OCI-LY7 (cell line): ENCODE data around the gene AQP12A. TPM values are rescaled to one million over a fixed set of nuclear protein-coding genes. Genes with fewer than 3 reads are reported as not detected.

Experiments
- BruUV-seq: library from RNA; stranded (reverse); fragments of 400-500 nt; replicated peaks from 2 replicates; lab custom pipeline; 2021; lab: Mats Ljungman, UMichigan
- CTCF ChIA-PET: fragments of 300-600 bp; sonication (Branson Sonifier 250); formaldehyde crosslinking; loops from one replicate; lab custom pipeline; 2022; ENCODE audit warnings: antibody characterized with exemption; ENCODE audit not compliant: unreplicated experiment; lab: Charles Lee
- POLR2A ChIA-PET: fragments of 300-600 bp; sonication (Branson Sonifier 250); formaldehyde crosslinking; loops from one replicate; lab custom pipeline; 2022; ENCODE audit warnings: antibody characterized with exemption; lab: Charles Lee
- DNase-seq: peaks from one replicate; pipeline ENCODE4 v3.0.0-alpha.2; 2015; ENCODE audit warnings: low spot score
- H2AFZ ChIP-seq: fragments of 200-600 bp; sonication (generic), shearing (Covaris generic); 2 replicates; pipeline ENCODE4 v1.6.1; 2014; ENCODE audit warnings: mild to moderate bottlenecking, antibody characterized with exemption, low read length, moderate library complexity
- H3K27ac ChIP-seq: fragments of 200-600 bp; sonication (generic); 2 replicates; pipeline ENCODE4 v1.5.1; 2014; ENCODE audit warnings: mixed run types, low read depth, mild to moderate bottlenecking, moderate library complexity, low read length, inconsistent platforms; ENCODE audit not compliant: poor library complexity, severe bottlenecking
- H3K36me3 ChIP-seq: fragments of 200-600 bp; sonication (generic); 2 replicates; pipeline ENCODE4 v1.6.1; 2014; ENCODE audit warnings: mild to moderate bottlenecking, antibody characterized with exemption, low read length, moderate library complexity, mixed read lengths; ENCODE audit not compliant: insufficient read depth
- H3K4me1 ChIP-seq: fragments of 200-600 bp; sonication (generic); 2 replicates; pipeline ENCODE4 v1.5.1; 2014; ENCODE audit warnings: mild to moderate bottlenecking, low read length; ENCODE audit not compliant: insufficient read depth, poor library complexity, severe bottlenecking
- H3K4me2 ChIP-seq: fragments of 200-600 bp; sonication (generic); 2 replicates; pipeline ENCODE4 v1.6.1; 2014; ENCODE audit warnings: mild to moderate bottlenecking, low read length
- H3K4me3 ChIP-seq: fragments of 200-600 bp; sonication (generic); 2 replicates; pipeline ENCODE4 v1.5.1; 2014; ENCODE audit warnings: mild to moderate bottlenecking, low read depth, low read length; ENCODE audit not compliant: poor library complexity, severe bottlenecking
- H3K79me2 ChIP-seq: fragments of 200-600 bp; sonication (generic); 2 replicates; pipeline ENCODE4 v1.6.1; 2016; ENCODE audit warnings: low read depth, mild to moderate bottlenecking, low read length, moderate library complexity, mixed read lengths; ENCODE audit not compliant: insufficient read depth
- H3K9me2 ChIP-seq: fragments of 200-600 bp; sonication (generic); 2 replicates; pipeline ENCODE4 v1.6.1; 2016; ENCODE audit warnings: mild to moderate bottlenecking, low read length, mixed read lengths; ENCODE audit not compliant: insufficient read depth
- H3K9me3 ChIP-seq: fragments of 200-600 bp; sonication (generic); 2 replicates; pipeline ENCODE4 v1.6.1; 2014; ENCODE audit warnings: mild to moderate bottlenecking, mixed run types, low read length, mixed read lengths
- H4K20me1 ChIP-seq: fragments of 200-600 bp; sonication (generic); 2 replicates; pipeline ENCODE4 v1.6.1; 2014; ENCODE audit warnings: mild to moderate bottlenecking, antibody characterized with exemption, low read length, moderate library complexity, mixed read lengths; ENCODE audit not compliant: insufficient read depth
- CTCF ChIP-seq: fragments of 200-600 bp; sonication (generic); conservative IDR thresholded peaks from 2 replicates; pipeline ENCODE4 v1.5.1; 2014; ENCODE audit warnings: mild to moderate bottlenecking, antibody characterized with exemption, low read length, moderate library complexity, mixed read lengths
- EZH2phosphoT487 ChIP-seq: fragments of 200-600 bp; sonication (generic); IDR thresholded peaks from 2 replicates; pipeline ENCODE4 v1.6.1; 2018; ENCODE audit warnings: low read depth, borderline replicate concordance, mild to moderate bottlenecking, mixed run types, antibody characterized with exemption, low read length, moderate library complexity, mixed read lengths
- intact Hi-C: fragments of 100-400 bp; cut with micrococcal nuclease; formaldehyde crosslinking; loops from one replicate; pipeline ENCODE4 v1.10.0; 2022; ENCODE audit not compliant: unreplicated experiment
- total RNA-seq, 2 experiments: library from RNA; depleted of rRNA in 1 of 2; stranded (reverse); fragments of >200 nt in 1 of 2; shearing (Covaris generic) in 1 of 2; gene quantifications; 2 replicates each; pipeline ENCODE4 v1.2.3, GENCODE V29; 2014 to 2022

AQP12A gene
- total RNA-seq, 2 experiments from 2014 or later: not detected

DNA sequence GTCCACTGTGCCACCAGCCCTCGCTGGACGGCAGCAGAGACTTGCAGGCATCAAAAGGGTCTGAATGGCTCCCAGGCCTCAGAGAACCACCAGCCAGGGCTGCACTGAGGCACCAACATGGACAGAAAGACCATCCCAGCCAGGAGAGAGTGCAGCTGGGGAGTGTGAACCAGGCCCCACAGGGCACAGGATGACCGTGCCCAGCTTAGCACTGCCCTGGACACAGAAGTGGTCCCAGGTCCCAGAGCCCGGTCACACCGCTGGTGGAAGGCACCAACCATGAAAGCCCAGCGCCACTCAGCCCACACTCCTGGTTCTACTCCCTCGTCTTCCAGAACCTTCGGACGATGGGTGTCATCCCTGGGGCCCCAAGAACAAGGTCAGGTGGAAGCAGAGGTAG, 20.5 kb downstream of the AQP12A start:
- no peak overlapping the region for H3K4me2 ChIP-seq
- TF ChIP-seq EZH2phosphoT487 (no peak), CTCF (no peak)
- H3K36me3 ChIP-seq: no peaks in the 10 kb centered on the region
- POLR2A ChIA-PET: no interaction called here
- CTCF ChIA-PET: no interaction called here
- H4K20me1 ChIP-seq: no peaks in the 10 kb centered on the region
- intact Hi-C loops: no loop called here
- BruUV-seq: no TSS peak
- H2AFZ ChIP-seq: no peak overlapping the region
- H3K4me1 ChIP-seq: no peaks in the 10 kb centered on the region
- H3K4me3 ChIP-seq: no peak overlapping the region
- no peak overlapping the region for H3K27ac ChIP-seq
- DNase-seq: no peak
- no peaks in the 10 kb centered on the region for H3K9me2 ChIP-seq
- no peaks in the 10 kb centered on the region for H3K9me3 ChIP-seq
- no peaks in the 10 kb centered on the region for H3K79me2 ChIP-seq

GRCh38 chr2:240713071-240713927, 21.6 kb downstream of the AQP12A start:
- Histone ChIP-seq H3K36me3 (no peaks in the 10 kb centered on the region), H3K9me3 (no peaks in the 10 kb centered on the region), H3K9me2 (no peaks in the 10 kb centered on the region), H4K20me1 (no peaks in the 10 kb centered on the region), H3K79me2 (no peaks in the 10 kb centered on the region), H3K4me1 (no peaks in the 10 kb centered on the region), H3K4me2 (no peak overlapping the region), H3K27ac (no peak overlapping the region), H3K4me3 (no peak overlapping the region), H2AFZ (no peak overlapping the region)
- ChIA-PET POLR2A (no interaction called here), CTCF (no interaction called here)
- BruUV-seq: no TSS peak
- intact Hi-C loops: no loop called here
- DNase-seq: no peak
- TF ChIP-seq EZH2phosphoT487: no peak
- no peak for TF ChIP-seq CTCF
